ENCODE measurements around the gene ALDH8A1. TPM values are rescaled to one million over a fixed set of nuclear protein-coding genes. Genes with fewer than 3 reads are reported as not detected.

ALDH8A1 gene
- total RNA-seq, 1 donor from 2014 or later: 1.4 TPM

DNA sequence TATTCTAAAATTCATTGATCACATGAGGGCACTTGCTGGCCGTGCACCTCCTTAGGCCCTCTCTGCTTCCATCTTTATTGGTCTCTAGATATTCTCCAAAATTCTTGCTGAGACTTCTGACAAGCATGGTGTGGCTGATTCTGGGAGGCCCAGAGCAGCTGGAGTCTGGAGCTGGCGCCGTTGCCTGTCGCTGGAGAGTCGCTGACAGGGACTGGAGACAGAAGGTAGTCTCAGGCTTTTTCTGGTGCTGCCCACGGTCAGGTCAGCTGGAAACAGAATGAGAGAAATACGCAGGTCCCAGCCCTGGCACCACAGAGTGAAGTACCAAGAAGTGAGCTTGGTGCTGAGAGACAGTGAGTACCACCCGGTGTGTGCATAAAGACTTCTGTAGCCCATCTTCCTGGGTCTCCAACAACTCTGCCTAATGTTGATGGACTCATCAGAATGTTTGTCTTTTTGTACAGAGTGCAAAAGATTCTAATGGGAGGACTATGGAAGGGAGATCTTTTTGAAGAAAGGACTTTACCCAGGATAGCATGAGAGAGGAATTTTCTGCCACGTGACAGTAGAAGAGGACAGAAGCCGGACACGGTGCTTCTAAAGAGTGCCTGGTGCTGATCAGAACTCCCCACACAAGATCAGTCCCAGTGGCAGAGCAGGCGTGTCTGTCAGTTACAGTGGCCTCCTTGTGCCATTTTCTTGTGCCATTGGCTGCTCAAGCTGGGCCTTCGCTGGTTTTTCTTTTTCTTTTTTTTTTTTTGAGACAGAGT lies 1.8 kb upstream of the ALDH8A1 start:
- no peak for DNase-seq (ENCODE audit: low spot score)

DNA sequence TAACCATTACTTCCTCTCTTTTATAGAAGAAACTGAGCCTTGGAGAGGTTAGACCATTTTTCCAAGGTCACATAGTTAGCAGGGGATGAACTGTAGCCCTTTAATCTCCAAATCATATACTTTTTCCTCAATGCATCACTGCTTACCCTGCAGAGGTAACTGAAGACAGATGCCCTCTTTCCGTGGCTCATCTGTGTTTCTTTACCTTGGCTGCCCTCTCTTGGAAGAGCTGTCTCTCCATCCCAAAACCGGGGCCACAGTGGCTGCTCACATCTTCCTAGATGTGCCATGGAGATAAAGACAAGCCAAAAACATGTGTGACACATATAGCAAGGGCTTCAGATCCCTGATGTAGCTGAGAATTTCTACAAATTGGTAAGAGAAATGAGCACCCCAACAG lies 581 bp upstream of the ALDH8A1 start:
- DNase-seq (ENCODE audit: low spot score): no peak

DNA sequence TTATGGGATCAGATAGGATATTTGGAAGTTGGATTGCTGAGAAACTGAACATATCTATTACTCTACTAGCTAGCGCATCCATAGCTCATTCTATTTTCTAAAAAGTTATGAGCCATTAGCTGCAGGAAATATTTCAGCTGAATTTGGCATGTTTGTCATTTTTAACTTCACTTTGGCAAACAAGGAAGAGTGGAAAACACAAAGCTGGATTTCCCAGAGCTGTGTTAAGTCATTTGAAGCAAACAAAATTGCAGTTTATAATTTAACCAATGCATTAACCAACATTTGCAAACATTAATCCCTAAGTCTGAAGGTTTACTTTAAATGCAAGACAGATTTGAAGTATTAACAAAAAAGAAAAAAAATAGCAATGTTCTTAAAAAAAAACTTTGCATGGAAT lies 1.2 kb downstream of the ALDH8A1 start:
- DNase-seq (ENCODE audit: low spot score): no peak

DNA sequence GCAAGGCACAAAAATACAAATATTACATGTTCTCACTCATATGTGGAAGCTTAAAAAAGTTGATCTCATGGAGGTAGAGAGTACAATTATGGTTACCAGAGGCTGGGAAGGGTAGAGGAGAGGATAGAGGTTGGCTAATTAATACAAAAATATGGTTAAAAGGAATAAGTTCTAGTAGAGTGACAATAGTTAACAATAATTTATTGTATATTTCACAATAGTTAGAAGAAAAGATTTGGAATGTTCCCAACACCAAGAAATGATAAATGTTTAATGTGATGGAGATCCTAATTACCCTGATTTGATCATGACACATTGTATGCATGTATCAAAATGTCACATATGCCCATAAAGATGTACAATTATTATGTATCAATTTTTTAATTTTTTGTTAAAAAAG lies 1.8 kb downstream of the ALDH8A1 start:
- DNase-seq (ENCODE audit: low spot score): no peak

DNA sequence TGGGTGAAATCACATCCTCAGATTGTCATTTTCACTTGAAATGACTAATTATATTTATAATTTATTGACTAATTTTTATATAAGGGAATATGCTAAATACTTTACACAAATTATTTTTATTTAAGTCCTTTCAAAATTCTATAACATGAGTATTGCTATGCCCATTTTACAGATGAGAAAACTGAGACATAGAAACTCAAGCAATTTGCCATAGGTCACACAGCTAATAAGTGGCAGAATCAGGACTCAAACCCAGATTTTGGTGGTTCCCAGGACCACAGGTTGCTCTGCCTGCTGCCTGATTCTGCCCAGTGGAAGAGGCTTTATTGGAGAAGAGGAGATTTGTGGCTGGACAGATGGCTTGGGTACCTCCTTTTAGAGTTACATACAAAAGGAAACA lies 4.9 kb downstream of the ALDH8A1 start:
- no peak for DNase-seq (ENCODE audit: low spot score)

DNA sequence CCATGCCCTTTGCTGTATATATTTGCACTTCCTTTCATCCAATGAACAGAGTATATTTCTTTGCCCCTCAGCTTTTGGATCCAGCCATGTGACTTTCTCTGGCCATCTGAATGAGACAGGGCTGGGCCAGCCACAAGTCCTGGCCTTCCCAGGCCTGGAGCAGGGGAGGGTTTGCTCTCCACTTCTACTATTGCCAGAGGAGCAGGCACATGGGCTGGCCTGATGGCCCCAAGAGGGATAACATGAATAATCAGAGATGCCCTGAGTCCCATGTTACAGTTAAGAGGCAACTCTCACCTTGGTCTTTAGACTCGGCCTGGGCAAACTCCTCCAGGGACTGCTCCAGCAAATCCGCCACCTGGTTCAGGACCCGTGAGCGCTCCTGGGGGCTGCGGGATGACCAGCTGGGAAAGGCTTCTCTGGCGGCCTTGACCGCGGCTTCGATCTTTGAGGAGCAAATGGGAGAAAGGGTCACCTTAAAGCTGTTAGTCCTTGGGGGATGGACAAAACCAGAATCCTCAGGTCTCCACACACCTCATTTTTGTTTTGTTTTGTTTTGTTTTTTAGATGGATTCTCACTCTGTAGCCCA lies 6.3 kb downstream of the ALDH8A1 start:
- no peak for DNase-seq (ENCODE audit: low spot score)

DNA sequence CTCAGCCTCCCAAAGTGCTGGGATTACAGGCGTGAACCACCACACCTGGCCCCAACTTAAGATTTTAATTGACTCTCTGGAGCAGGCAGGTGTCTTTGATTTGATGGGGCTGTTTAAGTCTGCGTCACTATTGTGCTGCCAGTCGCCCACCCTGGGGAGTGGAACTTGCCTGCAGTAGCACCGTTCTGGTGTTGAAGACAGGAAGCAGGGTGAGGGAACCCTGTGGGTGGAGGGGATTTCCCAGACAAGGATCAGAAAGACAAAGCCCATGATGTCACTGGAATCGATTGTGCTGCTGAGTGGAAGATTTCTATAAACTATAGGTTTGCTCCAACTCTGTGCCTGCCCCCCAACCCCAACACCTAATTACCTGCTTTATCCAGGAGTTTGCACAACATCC lies 11.0 kb downstream of the ALDH8A1 start:
- DNase-seq (ENCODE audit: low spot score): no peak

DNA sequence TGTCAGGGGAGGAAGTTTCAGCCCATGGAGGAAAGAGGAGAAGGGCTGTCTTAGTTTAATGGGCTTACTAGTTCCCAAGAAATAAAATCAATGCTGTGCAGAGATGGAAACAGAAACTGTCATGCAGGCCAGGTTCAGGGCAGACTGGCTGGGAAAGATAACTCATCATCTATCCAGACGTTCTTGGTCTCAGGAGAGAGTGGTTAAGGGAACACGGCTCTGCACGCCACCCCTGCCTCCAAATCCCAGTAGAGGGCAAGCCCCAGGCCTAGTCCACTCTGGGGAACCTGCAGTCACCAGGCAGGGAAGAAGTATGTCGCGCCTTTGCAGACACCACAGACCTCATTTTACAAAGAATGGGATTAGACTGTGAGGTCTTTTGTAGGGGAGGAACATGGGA lies 12.5 kb downstream of the ALDH8A1 start:
- DNase-seq (ENCODE audit: low spot score): no peak

DNA sequence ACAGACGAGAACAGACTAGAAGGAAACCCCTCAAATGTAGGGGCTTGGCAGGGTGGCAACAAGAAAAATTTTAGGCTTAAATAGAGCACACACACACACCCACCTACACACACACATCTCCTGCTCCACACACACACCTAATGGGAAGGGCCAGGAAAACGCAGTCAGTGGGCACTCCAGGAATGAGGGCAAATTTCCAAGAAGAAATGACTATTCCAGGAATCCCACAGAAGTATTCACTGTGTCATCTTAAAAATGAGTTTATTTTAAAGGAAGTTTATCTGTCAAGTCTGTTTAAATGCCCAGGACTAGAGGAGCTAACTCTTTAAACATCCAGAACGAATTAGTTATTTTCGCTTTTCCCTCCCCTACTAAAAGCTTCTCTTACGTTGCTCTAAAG lies 13.0 kb downstream of the ALDH8A1 start:
- DNase-seq (ENCODE audit: low spot score): peak; percentile 5

DNA sequence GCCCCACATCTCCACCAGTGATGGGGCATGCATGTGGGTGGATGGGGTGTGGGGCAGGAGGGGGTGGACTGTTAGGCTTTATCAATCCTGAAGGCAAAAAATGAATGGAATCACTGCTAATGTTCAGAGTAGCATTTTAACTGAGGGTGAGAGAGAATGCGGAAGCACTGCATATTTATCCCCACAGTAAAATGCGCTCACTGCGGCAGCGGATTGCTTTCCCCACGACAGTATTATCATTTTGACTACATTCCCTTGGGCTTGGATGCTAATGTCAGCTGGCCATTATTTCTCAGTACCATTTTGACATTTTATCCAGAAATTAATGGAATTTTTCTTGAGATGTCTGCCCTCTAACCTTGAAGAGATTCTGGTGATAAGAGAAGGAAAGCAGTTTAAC lies 13.4 kb downstream of the ALDH8A1 start:
- DNase-seq (ENCODE audit: low spot score): peak; percentile 18

DNA sequence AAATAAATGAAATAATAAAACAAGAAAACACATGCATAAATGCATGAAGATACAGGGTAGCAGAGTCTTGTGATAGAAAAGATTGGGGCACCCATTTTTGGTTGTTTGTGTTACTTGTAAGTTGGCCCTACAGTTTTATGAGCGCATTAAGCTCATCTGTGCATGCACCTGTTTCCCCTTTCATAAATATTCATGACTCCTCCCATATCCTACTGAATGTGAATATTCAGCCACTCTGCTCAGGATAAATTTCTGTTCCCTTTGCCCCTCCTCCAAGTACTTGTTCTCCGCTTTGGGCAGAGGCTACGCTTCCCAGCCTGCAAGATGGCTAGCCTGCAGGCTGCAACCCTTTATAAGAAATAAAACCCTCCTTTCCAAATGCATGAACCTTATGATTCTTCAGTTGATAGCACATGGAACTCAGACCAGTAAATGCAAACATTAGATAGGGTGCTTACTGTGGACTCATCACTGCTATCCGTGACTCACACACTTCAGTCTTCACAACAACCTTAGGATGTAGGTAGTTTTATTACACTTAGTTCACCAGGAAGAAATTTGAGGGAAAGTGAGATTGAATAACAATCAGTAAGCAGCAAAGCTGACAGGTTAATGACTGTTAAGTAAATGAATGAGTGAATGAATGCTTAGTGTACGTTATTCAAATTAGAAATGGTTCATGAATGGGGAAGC lies 15.0 kb downstream of the ALDH8A1 start:
- no peak for DNase-seq (ENCODE audit: low spot score)

DNA sequence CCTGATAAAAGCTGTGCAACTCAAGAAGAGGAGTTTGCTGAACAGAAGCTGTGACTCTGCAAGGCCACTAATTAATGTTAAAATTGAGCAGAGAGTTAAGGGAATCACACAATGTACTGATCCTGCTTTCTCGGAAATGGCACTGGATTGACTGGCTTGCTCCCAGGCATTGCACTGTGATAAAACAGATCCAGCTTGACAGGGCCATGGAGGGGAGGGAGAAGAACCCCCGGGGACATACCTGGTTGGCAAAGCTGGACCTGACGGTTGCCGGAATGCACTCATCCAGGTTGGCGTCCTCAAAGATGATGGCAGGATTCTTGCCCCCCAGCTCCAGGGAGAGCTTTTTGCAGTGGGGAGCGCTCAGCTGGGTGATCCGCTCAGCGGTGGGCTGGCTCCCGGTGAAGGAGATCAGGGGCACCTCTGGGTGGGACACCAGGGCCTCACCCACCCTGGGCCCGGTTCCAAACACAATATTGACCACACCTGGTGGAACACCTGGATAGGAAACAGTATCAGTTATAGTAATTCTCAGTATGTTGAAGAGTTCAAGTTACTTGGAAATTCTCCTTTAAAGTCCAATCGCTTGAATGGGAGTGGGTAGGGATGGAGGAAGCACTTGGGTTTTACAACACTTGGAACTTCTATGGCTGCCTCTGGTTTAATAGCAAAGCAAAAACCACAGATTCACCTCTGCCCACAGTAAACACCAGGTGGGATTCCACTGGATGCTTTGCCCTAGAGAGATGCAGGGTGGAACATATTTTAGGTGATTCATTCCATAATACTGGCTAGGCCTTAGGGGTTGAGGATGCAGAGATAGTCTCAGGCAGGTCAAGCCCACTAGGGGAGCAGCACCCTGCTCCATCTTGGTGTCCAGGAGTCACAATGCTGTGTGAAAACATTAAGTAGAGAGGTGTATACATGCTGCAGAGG lies 17.1 kb downstream of the ALDH8A1 start:
- no peak for DNase-seq (ENCODE audit: low spot score)

DNA sequence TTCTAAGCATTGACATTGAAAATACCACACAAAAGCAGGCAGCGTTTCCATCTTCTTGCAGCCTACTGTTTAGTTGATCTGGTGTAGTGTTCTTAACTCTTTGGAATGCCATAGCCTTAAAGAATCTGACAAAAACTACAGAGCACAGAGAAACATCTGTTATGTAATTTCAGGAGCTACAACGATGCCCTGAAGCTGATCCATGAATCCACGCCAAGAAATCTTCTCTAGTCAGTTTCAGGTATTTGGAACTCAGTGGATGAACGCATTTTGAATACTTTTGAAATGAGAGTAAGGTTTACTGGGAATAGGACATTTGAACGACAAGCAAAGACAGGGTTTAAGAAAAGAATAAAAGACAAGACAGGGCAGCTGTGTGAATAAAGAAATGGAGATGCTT lies 17.8 kb downstream of the ALDH8A1 start:
- DNase-seq (ENCODE audit: low spot score): no peak

DNA sequence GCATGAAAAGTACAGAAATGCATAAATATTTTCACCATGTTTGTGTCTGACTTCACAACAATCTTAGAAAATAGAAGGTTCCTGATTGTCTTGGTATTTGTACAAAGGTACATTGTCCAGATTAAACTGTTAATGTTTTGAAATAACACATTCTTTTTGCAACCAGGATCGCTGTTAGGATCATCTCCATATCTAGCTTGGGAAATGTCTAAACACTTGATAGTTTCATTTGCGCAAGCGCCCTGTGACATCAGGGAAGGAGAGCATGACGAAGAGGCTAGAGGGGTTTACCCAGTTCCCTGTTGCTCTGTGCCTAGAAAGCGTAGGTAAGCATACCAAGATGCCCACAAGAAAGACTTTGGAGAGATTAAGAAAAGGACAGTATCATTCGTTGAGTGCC lies 19.4 kb downstream of the ALDH8A1 start:
- DNase-seq (ENCODE audit: low spot score): no peak

DNA sequence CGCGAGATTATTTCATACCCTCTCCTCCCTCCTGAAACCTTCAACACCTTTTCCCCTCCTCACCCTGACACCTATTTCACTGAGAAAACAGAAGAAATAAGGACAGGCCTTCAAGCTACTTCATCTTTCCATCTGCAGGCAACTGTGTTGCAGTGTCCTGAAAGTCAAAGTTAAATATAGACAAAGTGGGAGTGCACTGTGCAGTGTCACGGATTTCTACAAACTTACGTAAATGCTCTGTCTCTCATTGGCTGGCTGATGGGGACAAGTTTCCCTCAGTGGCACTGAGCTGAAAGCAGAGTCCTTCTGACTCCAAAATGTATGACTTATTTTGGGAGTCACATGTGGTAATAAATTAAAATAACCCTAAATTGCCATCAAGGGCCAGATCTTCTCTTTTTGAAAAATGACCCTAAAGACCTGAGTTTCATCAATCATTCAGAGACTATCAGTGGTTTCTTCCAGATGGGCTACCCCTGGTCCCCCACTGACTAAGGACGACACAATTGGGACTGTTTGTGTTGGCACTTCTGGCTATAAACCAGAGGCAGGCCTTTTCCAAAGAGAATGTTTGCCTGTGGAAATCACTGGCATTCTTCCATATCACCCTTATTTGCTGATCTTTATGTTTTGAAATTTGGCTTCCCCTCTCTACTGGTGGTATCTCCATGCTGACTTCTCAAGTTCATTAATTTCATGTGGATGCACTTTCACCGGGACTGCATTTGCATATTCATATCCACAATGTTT lies 21.6 kb downstream of the ALDH8A1 start:
- no peak for DNase-seq (ENCODE audit: low spot score)

DNA sequence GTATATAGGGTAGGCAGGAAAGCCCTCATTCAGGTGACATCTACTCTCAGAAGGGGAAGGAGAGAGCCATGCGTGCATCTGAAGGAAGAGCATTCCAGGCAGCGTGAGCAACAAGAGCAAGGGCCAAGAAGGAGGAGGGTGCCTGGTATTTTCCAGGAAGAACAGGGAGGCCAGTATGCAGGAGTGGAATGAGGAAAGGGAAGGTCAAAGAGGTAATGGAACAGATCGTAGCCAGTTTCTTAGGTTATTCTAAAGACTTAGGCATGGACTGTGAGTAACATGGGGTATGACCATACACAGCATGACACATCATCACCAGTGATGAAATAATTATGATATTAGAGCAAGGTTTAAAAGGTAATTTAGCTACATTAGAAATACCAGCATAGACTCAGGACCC lies 24.1 kb downstream of the ALDH8A1 start:
- no peak for DNase-seq (ENCODE audit: low spot score)

DNA sequence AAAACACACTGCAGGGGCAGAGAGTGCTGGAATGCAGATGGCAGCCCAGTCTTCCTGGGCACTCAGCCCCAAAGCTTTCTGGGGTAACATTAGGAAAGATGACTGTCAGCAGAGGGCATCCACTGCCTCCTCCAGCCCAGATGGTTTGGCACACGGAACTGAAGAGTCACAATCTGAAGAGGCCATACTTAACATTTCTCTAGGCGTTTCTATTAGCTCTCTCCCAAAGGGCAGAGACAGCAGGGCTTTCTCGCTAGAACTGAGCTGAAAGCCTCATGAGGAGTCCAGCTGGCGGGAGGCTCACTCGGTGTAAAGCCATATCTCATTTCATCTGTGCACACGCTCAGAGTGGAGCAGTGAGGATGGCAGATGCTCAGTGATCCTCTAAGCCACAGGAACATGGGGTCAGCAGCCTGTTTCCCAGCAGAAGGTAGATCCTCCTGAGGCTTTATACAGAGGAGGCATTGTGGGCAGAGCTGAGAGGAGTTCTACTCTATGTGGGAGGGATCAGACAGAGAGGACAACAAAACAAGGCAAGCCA lies 28.1 kb downstream of the ALDH8A1 start:
- DNase-seq (ENCODE audit: low spot score): no peak

DNA sequence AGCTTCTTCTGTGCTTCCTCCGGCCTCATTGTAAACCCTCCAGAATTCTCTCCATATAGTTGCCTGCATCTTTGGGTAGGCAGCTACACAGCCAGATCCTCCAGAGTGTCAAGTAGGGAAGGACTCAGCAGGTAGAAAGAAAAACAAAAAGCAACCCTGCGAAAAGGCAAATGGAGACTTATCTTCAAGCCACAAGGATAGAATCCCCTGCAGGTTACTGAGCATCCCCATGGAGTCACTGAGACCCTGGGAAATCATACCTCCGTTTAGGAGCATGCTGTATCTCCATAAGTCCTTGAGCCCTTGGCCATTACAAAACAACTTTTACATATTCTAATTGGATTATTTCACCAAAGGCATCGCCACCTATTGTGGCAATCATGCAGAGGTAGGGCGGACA lies 28.6 kb downstream of the ALDH8A1 start:
- no peak for DNase-seq (ENCODE audit: low spot score)

DNA sequence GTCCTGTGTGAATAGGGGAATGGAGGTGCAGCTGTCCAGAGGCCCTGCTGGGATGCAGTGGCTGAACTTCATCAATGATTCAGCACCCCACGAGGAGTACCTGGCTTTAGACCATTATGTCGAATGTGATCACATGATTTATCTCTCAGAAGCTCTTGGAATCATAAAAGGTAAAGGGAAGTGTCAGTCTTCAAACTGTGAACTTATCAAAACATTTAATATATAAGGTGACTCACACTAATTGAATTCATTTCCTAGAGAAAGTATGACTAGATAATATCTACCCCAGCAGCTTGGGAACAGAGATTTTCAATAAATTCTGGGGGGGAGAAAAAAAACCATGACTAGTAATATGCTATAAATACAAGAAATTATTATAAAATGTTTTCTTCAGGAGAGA lies 29.5 kb downstream of the ALDH8A1 start:
- no peak for DNase-seq (ENCODE audit: low spot score)

DNA sequence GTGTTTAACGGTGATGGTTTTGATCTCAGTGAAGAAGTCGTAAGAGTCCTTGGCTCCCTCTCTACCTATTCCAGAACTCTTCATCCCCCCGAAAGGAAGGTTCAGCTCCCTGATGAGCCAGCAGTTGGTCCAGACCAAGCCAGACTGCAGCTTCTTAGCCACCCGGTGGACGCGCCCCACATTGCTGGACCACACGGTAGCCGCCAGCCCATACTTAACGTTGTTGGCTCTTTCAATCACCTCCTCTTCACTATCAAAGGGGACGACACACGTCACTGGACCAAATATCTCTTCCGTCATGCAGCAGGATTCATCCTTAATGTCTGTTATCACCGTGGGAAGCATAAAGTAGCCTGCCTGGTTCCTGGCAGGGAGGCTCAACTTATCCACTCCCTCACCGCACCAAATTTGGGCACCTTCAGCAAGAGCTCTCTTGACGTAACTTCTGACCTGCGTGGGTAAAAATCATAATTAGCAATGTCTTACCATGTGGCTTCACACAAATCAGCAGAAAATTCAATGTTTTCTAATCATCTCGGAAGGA lies 31.4 kb downstream of the ALDH8A1 start:
- no peak for DNase-seq (ENCODE audit: low spot score)

DNA sequence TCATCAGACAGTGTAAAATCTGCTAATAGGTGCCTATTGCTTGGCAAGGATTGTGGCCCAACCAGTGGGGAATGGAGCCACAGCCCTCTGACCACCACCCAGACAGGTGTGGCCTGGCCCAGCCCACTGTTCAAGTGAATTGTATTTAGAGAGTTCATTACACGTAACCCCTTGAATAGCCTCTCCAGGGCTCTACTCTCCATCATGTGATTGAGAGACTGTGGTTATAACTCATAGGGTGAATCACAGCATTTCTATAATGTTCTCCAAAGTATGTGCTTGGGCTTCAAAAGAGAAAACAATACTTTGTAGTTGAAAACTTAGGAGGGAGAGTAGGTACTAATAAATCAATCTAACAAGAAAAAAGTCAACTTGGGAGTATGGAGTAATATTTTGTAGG lies 38.4 kb downstream of the ALDH8A1 start:
- DNase-seq (ENCODE audit: low spot score): no peak
